CD4-positive, alpha-beta T cell (primary cell): ENCODE measurements around the gene MKLN1. TPM values are rescaled to one million over a fixed set of nuclear protein-coding genes. Genes with fewer than 3 reads are reported as not detected.

Source experiments
- ATAC-seq: fragments of 200-7000 bp; cut with Tn5 transposase; one replicate; pipeline ENCODE4 v1.10.0; 2022; ENCODE audit warnings: mild to moderate bottlenecking; ENCODE audit not compliant: poor library complexity
- CTCF ChIA-PET: fragments of 350-600 bp; sonication (Branson Sonifier 250); formaldehyde crosslinking; loops from one replicate; lab custom pipeline; 2021; ENCODE audit warnings: antibody characterized with exemption, inconsistent platforms; lab: Charles Lee
- POLR2A ChIA-PET: fragments of 350-600 bp; sonication (Branson Sonifier 250); formaldehyde crosslinking; loops from one replicate; lab custom pipeline; 2021; ENCODE audit warnings: antibody characterized with exemption, inconsistent platforms; lab: Charles Lee
- DNase-seq, 14 experiments: peaks; one replicate each; pipeline ENCODE4 v3.0.0-alpha.2; 2013 to 2020; ENCODE audit warnings: mixed read lengths in 2 of 14
- H3K27ac ChIP-seq, 2 donors: one replicate each; pipeline versions ENCODE4 v1.5.1 to v1.7.0; 2013; ENCODE audit warnings: low read length in 2 of 2, low read depth in 1 of 2, mild to moderate bottlenecking in 1 of 2
- H3K27me3 ChIP-seq, 2 experiments: 1 replicate in 1 of 2; 2 replicates in 1 of 2; pipeline versions ENCODE4 v1.6.1 to v1.7.0; 2013; ENCODE audit warnings: low read length in 2 of 2, control low read depth in 1 of 2, mild to moderate bottlenecking in 1 of 2, moderate library complexity in 1 of 2; ENCODE audit not compliant: insufficient read depth in 2 of 2, control insufficient read depth in 1 of 2
- H3K36me3 ChIP-seq: one replicate; pipeline ENCODE4 v1.6.1; 2013; ENCODE audit warnings: low read length, control low read depth; ENCODE audit not compliant: insufficient read depth
- H3K4me1 ChIP-seq: one replicate; pipeline ENCODE4 v1.6.1; 2013; ENCODE audit warnings: low read length, control low read depth; ENCODE audit not compliant: insufficient read depth
- H3K4me3 ChIP-seq: one replicate; pipeline ENCODE4 v1.5.1; 2013; ENCODE audit warnings: mild to moderate bottlenecking, low read length, moderate library complexity
- H3K9me3 ChIP-seq, 2 experiments: 1 replicate in 1 of 2; 2 replicates in 1 of 2; pipeline versions ENCODE4 v1.6.1 to v1.7.0; 2013; ENCODE audit warnings: low read length in 2 of 2, mild to moderate bottlenecking in 2 of 2, control low read depth in 1 of 2, moderate library complexity in 1 of 2; ENCODE audit not compliant: control insufficient read depth in 1 of 2, insufficient read depth in 1 of 2
- H3K27ac Mint-ChIP-seq: one replicate; pipeline ENCODE4 v1.8.0; 2020; ENCODE audit warnings: mixed read lengths
- H3K27me3 Mint-ChIP-seq: one replicate; pipeline ENCODE4 v1.8.0; 2021; ENCODE audit warnings: mixed read lengths
- H3K36me3 Mint-ChIP-seq: one replicate; pipeline ENCODE4 v1.8.0; 2021; ENCODE audit warnings: low read depth, mixed read lengths
- H3K4me1 Mint-ChIP-seq: one replicate; pipeline ENCODE4 v1.8.0; 2021; ENCODE audit warnings: low read depth, mixed read lengths
- H3K4me3 Mint-ChIP-seq: one replicate; pipeline ENCODE4 v1.8.0; 2020; ENCODE audit warnings: mild to moderate bottlenecking, mixed read lengths
- H3K9me3 Mint-ChIP-seq: one replicate; pipeline ENCODE4 v1.8.0; 2020; ENCODE audit warnings: mixed read lengths
- CTCF ChIP-seq: fragments of 200-600 bp; IDR thresholded peaks from one replicate; pipeline ENCODE4 v1.8.0; 2022; ENCODE audit warnings: antibody characterized with exemption, mild to moderate bottlenecking
- intact Hi-C, 2 experiments: fragments of 100-400 bp; cut with DNase I in 1 of 2; cut with micrococcal nuclease in 1 of 2; formaldehyde crosslinking; loops; one replicate each; pipeline versions ENCODE4 v1.15.1 to v1.9.0; 2023 to 2025; cut with DNase I, micrococcal nuclease
- total RNA-seq, 174 experiments: library from RNA in 2 of 174; stranded (reverse) in 2 of 174; gene quantifications; one replicate each; pipeline ENCODE4 v1.2.3 and lab custom pipeline; 2021 to 2026

Gene MKLN1
- total RNA-seq, 2 experiments from 2014 or later = 47.2 to 53.7 TPM

DNA sequence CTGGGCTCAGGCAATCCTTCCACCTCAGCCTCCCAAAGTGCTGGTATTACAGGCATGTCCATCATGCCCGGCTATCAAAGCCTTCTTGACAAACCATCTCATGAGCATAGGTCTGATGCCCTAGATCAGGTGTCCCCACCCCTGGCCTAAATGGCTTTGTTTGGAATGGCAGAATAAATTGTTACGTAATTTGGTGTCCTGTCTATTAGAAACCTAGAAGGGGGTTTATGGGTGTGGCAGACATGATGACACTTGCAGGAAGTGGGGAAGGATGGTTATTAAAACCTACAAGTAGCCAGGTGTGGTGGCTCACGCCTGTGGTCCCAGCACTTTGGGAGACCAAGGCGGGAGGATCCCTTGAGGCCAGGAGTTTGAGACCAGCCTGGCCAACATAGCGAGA is 38.6 kb upstream of the MKLN1 start:
- no peaks in the 10 kb centered on the region for H3K9me3 ChIP-seq
- H3K4me3 ChIP-seq = no peak overlapping the region
- intact Hi-C loops = no loop called here
- H3K27me3 ChIP-seq = no peaks in the 10 kb centered on the region
- Mint-ChIP-seq H3K4me1 (no peaks in the 10 kb centered on the region), H3K9me3 (no peaks in the 10 kb centered on the region), H3K36me3 (no peaks in the 10 kb centered on the region), H3K27ac (no peak overlapping the region), H3K27me3 (no peaks in the 10 kb centered on the region), H3K4me3 (no peak overlapping the region)
- H3K27ac ChIP-seq = no peak overlapping the region
- H3K36me3 ChIP-seq = no peaks in the 10 kb centered on the region
- DNase-seq = no peak
- ATAC-seq = no peak
- POLR2A ChIA-PET = no interaction called here
- CTCF ChIA-PET = no interaction called here
- no peaks in the 10 kb centered on the region for H3K4me1 ChIP-seq
- no peak for TF ChIP-seq CTCF

- Histone ChIP-seq H3K36me3 (no peaks in the 10 kb centered on the region), H3K27me3 (no peaks in the 10 kb centered on the region), H3K9me3 (no peaks in the 10 kb centered on the region), H3K27ac (no peak overlapping the region), H3K4me1 (no peaks in the 10 kb centered on the region), H3K4me3 (no peak overlapping the region)
- Mint-ChIP-seq H3K9me3 (no peaks in the 10 kb centered on the region), H3K27me3 (no peaks in the 10 kb centered on the region), H3K4me1 (no peaks in the 10 kb centered on the region), H3K36me3 (no peaks in the 10 kb centered on the region), H3K4me3 (no peak overlapping the region), H3K27ac (no peak overlapping the region)
- TF ChIP-seq CTCF = no peak
- intact Hi-C loops = no loop called here
- ATAC-seq (no peak), DNase-seq (no peak)
- ChIA-PET CTCF (interaction anchor here (1.7 kb wide), 1 partner anchor 11 kb away, joined by 4 read pairs; no protein-coding TSS in a partner anchor), POLR2A (interaction anchor here (0.6 kb wide), 1 partner anchor 217 kb away, joined by 5 read pairs; no protein-coding TSS in a partner anchor)
Observed at GRCh38 chr7:131292141-131292905, 35.4 kb upstream of the MKLN1 start.

GRCh38 chr7:131293018-131293417 is 34.7 kb upstream of the MKLN1 start:
- H3K4me1 ChIP-seq = no peaks in the 10 kb centered on the region
- Mint-ChIP-seq H3K4me1 (no peaks in the 10 kb centered on the region), H3K9me3 (no peaks in the 10 kb centered on the region), H3K27me3 (no peaks in the 10 kb centered on the region), H3K27ac (no peak overlapping the region), H3K36me3 (no peaks in the 10 kb centered on the region), H3K4me3 (no peak overlapping the region)
- CTCF ChIA-PET = interaction anchor here (1.7 kb wide), 1 partner anchor 10 kb away, joined by 4 read pairs; no protein-coding TSS in a partner anchor
- H3K9me3 ChIP-seq = no peaks in the 10 kb centered on the region
- no peaks in the 10 kb centered on the region for H3K27me3 ChIP-seq
- POLR2A ChIA-PET = interaction anchor here (0.6 kb wide), 1 partner anchor 218 kb away, joined by 5 read pairs; no protein-coding TSS in a partner anchor
- intact Hi-C loops = no loop called here
- H3K4me3 ChIP-seq = no peak overlapping the region
- TF ChIP-seq CTCF = no peak
- DNase-seq = no peak
- no peak overlapping the region for H3K27ac ChIP-seq
- no peaks in the 10 kb centered on the region for H3K36me3 ChIP-seq
- ATAC-seq = no peak
